ENCODE measurements around the gene EML2.
"Not testable (repeated sequence)": the region's sequence is repeated elsewhere in the genome, so short reads cannot be mapped to it uniquely, and the experiment has no call there.

Gene EML2, protein sequence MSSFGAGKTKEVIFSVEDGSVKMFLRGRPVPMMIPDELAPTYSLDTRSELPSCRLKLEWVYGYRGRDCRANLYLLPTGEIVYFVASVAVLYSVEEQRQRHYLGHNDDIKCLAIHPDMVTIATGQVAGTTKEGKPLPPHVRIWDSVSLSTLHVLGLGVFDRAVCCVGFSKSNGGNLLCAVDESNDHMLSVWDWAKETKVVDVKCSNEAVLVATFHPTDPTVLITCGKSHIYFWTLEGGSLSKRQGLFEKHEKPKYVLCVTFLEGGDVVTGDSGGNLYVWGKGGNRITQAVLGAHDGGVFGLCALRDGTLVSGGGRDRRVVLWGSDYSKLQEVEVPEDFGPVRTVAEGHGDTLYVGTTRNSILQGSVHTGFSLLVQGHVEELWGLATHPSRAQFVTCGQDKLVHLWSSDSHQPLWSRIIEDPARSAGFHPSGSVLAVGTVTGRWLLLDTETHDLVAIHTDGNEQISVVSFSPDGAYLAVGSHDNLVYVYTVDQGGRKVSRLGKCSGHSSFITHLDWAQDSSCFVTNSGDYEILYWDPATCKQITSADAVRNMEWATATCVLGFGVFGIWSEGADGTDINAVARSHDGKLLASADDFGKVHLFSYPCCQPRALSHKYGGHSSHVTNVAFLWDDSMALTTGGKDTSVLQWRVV

DNA sequence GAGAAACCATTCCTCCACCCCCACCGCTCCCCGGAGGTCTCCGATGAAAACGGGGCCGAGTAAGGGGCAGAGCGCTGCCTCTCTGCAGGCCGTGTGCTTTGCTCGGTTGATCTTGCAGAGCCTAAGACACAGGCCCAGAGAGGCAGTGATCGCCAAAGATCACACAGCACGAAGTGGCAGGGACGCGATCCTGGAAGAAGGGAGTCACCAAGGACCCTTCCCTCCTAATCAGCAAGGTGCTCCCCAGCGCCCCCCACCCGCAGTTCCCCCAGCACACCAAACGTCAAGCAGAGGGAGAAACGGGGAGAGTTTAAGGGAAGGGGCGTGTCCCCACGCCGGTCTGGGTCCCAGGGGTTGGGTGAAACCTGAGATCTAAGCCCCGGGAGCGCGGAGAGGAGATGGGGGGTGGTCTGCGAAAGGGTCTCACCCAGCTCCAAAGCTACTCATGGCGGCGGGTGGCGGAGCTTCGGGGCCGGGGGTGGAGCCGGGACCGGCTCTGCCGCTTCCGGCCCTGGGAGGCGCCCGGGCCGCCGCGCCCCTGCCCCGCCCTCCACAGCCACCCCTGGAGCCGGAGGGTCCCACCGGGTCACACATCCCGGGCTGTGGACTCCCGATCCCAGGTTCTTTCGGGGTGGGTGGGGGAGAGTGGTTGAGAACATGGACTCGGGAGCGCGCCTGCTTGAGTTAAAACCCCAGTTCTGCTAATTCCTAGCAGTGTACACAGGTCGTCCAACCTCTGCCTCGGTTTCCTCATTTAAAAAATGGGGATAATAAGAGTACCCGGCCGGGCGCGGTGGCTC, at the start of gene EML2:
EML2 (minus strand) TSS at position 468 of the 800 bp plus-strand sequence; CDS start at position 447, 21 bp downstream.
- peak; percentile 36 for DNase-seq

DNA sequence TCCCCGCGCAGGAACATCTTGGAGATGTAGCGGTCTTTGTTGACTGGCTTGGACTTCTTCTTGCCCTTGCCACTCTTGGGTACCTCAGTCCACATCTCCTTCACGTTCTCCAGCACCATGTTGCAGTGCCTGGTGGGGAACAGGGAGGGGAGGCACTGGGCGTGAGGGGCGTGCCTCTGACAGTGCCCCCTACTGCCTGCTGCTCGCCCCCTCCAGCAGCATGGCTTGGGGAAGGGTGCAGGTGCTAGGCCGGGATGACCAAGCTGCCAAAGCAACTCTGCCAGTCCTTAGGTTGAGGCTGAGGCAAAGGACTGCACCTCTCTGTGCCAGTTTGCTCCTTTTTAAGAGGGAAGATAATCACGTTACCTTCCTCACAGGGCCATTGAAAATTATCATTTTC, 48.4 kb upstream of the EML2 start:
- no peak for DNase-seq

DNA sequence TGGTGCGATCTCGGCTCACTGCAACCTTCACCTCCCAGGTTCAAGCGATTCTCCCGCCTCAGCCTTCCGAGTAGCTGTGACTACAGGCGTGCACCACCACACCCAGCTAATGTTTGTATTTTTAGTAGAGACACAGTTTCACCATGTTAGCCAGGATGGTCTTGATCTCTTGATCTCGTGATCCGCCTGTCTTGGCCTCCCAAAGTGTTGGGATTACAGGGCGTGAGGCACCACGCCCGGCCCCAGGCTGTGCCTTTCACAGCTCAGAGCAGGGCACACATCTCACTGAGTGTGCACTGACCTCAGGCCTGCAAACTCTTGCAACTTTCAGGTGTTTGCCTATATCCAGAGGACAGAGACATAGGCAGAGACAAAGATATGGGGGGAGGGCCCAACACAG, 45.8 kb upstream of the EML2 start:
- not testable (repeated sequence) for DNase-seq

DNA sequence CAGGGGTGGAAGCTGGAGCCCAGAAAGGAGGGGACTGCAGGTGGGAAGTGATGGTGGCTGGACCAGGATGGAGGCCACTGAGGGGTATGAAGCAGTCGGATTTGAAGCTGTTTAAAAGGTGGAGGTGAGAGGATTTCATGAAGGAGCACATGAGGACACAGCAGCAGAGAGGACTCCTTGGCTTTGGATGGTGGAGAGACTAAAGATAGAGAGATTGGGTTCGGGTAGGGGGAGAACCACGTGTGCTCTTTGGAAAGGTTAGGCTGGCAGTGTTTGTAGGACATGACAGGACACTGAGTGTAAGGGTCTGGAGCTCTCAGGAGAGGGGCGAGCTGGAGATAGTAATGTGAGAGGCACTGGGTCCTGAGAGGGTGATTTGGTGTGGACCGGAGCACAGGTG, 43.7 kb upstream of the EML2 start:
- no peak for DNase-seq

DNA sequence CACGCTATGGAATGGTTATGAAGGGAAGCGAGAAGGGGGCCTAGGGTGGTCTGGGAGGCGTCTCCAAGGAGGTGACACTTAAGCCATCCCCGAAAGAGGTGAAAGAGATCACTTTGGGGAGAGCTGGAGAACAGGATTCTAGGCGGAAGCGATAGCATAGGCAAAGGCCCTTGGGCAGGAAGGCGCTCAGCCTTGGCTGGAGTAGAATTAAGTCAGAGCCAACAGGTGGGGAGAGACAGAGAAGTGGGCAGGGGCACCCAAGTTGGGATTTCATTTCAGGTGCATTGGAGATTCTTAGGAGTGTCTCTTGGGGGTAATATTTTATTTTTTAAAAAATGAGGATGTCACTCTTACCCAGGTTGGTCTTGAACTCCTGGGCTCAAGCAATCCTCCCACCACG, 42.9 kb upstream of the EML2 start:
- DNase-seq = no peak

DNA sequence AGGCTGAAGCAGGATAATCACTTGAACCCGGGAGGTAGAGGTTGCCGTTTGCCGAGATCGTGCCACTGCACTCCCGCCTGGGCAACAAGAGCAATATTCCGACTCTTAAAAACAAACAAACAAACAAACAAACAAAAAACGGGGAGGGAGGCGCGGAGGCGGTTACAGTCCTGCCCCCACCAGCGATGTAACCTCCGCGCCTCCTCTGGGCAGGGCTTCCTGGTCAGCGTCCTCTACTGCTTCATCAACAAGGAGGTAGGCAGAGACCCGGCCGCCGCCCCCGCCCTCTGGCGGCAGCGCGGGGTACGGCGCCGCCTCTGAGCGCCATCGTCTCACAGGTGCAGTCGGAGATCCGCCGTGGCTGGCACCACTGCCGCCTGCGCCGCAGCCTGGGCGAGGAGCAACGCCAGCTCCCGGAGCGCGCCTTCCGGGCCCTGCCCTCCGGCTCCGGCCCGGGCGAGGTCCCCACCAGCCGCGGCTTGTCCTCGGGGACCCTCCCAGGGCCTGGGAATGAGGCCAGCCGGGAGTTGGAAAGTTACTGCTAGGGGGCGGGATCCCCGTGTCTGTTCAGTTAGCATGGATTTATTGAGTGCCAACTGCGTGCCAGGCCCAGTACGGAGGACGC, 42.3 kb upstream of the EML2 start:
- DNase-seq = peak; percentile 85

DNA sequence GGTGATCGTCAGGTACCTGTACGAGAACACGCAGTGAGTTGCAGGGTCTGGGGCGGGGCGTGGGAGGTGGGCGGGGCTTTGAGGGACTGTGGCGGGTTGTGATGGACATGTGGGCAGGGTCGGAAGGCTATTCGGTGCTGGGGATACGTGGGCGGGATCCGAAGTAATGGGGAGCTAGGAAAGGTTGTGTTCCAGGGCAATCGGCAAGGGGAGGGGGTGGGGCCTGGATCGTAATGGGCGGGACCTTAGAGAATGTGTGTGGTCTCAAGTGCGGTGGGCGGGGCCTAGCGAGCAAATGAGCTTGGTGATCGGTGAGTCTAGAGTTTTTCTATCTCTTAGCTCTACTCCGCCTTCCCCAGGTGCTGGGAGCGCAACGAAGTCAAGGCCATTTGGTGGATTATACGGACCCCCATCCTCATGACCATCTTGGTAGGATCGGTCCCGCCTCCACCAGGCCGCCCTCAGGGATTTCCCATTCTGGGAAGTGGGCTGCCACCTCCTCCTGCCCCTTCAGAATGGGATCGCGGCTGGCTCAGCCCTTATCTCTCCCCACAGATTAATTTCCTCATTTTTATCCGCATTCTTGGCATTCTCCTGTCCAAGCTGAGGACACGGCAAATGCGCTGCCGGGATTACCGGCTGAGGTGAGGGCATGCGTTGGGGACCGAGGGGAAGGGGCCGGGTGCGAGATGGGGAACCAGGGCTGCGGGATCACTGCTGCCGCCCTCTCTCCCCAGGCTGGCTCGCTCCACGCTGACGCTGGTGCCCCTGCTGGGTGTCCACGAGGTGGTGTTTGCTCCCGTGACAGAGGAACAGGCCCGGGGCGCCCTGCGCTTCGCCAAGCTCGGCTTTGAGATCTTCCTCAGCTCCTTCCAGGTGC, 38.4 kb upstream of the EML2 start:
- peak; percentile 67 for DNase-seq

DNA sequence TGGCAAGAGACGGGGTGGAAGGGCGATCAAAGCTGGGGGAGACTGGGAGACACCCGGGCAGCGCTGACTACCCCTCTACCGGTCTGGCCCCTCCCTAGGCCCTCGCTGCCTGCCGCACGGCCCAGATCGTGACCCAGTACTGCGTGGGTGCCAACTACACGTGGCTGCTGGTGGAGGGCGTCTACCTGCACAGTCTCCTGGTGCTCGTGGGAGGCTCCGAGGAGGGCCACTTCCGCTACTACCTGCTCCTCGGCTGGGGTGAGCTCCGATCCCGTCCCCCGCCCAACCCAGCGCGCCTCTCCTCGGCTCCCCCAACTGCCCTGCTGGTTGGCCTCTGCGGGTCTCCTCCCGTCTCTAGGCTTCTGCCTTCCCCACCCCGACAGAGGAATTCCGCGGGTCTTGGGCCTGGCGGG, 37.7 kb upstream of the EML2 start:
- DNase-seq = peak; percentile 41

DNA sequence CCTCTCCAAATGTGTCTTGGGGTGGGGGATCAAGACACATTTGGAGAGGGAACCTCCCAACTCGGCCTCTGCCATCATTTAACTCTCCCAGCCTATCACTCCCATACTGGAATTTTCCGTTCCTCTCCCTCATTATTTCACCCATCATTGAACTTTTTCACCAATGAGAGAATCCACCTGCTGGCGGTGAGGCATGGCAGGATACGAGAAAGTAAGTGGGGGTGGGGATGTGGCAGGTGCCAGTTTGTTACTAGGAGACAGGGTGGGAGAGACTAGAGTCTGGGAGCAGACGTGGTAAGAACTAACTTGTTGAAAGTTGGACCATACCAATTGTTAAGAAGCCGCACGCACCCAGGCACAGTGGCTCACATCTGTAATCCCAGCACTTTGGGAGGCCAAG, 35.7 kb upstream of the EML2 start:
- no peak for DNase-seq

DNA sequence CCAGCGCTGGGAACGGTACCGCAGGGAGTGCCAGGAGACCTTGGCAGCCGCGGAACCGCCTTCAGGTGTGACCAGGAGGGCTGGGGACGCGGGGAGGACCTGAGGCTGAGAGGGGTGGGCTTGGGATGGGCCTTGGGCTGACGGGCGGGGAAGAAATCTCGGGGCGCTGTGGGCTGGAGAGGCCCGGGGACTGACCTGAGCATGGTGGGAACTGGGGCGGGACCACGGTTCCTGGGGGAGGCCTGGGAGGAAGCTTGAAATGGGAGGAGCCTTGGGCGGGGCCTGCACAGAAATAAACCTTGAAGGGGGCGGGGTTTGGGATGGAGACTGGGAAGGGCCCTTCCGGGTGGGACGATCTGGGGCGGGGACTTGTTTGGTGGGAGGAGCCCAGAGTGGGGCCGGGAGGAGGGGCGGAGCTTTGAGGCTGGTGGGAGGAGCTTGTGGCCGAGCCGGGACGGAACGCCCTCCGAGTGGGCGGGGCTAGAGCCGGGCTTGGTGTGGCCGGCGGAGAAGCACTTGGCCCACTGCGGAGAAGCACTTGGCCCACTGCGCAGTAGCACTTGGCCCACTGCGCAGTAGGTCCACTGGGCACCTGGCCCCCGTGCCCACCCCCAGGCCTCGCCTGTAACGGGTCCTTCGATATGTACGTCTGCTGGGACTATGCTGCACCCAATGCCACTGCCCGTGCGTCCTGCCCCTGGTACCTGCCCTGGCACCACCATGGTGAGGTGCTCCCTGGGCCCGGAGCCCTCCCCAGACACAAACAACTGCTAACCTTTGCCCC, 31.7 kb upstream of the EML2 start:
- peak; percentile 48 for DNase-seq

DNA sequence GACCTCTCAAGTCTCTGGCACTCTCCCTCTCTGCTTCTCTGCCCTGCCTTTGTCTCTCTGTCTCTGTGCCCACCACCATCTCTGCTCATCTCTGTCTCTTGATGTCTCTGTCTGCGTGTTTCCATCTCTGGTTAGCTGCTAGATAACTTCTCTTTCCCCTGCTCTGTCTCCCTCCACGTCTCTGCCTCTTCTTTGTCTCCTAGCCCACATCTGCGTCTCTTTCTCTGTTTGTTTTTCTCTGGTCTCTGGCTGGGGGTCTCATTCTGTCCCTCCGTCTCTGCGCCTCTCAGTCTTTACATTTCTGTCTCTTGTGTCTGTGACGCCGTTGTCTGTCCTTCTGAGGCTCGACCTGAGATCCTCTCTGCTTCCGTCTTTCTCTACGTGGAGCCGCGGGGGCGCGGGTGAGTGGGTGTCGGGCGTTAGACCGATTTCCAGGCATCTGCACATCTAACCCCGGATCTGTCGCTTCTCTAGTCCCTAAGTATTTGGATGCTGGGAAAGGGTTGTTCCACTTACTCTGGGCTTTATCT, 29.2 kb upstream of the EML2 start:
- peak; percentile 25 for DNase-seq

DNA sequence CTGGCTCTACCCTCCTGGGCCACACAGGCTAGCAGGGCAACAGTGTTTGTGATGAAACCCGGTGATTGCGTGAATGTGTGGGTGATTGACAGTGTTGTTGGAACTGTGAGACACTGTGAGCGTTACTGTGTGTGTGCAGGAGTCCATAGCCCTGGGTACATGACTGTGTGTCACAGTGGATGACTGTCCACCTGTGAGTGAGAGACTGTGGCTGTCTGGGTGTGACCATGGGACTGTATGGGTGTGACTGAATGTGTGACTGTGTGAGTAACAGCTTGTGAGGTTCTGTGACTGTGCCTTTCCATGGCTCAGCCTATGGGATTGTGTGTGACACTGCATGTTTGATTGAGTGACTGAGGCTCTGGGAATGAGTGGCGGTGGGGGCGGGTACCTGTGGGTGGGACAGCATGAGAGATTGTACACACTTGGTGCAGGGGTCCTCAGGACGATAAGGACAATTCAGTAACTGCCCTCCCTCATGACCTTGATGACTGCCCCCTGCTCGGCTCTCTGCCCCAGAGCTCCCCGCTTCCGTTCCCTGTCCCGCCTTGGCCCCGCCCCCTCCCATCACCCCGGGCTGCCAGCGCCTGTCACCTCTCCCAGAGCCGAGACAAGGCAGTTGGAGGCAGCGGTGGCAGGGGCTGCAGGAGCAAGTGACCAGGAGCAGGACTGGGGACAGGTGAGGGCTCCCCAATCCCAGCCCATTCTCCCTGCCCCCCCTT, 28.6 kb upstream of the EML2 start, which contains the start of gene GIPR:
GIPR (plus strand) TSS at position 602 of the 722 bp plus-strand sequence. CDS start 1,300 bp downstream, outside the sequence.
- peak; percentile 53 for DNase-seq

DNA sequence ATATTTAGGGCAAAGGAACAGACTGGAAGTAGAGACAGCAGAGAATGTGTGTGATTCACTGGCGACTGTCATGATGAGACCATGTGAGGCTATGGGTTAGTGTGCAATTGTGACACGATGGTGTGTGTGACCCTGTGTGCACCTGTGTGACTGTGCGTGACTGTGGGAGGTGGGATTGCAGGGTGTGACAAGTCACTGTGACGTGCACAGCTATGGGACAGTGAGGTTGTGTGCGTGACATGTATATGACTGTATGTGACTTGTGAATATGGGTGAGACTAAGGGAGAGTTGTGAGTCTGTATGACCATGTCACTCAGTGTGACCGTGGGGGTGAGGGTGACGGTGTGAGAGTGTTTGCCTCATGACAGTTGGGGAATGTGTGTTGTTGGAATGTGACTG, 25.4 kb upstream of the EML2 start:
- no peak for DNase-seq

DNA sequence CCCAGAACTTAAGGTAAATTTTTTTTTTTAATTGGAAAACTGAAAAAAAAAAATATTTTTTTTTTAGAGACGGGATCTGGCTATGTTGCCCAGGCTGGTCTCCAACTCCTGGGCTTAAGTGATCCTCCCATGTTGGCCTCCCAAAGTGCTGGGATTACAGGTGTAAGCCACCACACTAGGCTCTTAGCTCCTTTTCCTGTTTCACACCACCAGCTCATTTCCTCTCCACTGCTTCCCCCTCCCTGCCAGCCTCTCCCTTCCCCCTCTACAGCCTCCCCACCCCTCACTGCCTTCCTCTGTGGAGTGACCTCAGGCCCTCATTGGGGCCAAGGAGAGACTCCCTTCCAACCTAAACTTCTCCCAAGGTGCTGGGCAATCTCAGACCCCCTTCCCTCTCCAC, 24.6 kb upstream of the EML2 start:
- DNase-seq = no peak

DNA sequence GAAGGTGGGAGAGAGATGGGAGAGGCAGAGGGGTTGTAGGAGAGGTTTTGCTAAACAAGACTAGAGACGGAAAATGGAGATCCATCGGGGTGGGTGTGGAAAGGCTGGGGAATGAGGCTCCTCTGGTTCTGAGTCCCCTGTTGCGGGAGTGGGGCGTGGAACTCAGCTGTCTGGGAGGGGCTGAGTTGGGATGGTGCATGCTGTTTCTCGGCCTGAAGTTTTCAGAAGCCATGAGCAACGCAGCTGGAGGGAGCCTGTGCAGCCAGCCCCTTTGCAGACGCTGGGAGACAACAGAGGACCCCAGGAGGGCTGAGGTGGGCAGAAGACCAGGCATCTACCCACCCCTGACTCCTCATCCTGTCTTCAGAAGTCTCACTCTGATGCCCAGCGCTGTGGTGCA, 21.4 kb upstream of the EML2 start:
- DNase-seq = no peak

DNA sequence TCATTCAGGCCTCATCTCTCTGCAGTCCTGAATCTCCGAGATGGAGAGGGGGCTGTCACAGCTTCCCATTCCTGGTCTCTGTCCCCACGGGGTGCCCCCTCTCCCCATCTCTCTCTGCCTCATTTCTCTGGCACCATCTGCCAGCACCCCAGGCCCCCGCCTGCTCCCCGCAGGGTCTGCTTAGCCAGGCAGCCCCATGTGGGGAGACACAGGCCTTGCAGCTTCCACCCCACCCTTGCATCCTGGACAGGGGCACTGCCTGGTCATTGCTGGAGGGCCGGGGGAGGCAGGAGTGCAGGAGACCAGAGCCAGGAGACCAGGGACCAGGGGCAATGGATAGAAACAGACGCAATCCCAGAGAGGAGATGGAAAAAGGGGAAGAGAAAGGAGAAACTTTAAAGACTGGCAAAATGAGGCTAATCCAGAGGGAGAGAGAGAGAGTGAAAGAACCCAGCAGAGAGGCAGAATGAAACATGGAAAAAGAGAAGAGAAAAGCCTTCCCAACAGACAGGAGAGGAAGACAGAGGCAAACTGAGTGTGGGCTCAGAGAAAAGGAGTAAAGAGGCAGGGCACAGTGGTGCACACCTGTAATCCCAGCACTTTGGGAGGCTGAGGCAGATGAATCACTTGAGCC, 20.0 kb upstream of the EML2 start:
- no peak for DNase-seq

DNA sequence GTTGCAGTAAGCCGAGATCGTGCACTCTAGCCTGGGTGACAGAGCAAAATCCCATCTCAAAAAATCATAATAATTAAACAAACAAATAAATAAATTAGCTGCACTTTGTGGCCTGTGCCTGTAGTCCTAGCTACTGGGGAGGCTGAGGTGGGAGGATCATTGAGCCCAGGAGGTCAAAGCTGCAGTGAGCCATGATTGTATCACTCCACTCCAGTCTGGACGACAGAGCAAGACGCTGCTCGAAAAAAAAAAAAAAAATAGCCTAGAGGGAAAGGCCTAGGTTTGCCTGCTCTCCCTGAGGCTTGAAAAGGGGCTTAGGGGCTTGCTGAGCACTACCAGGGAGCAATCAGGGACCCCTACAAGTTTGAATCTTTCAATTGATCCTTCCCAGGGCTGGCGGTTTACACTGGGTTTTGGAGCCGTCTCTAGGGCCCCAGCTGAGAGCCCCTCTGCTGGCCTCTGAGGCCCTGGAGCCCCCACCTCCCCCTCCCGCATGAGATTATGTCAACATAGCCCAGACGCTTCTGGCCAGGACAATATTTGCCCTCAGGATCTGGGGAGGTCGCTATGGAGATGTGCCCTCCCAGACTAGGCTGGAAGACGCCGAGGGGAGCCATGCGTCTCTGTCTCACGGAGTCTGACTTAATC, 18.4 kb upstream of the EML2 start:
- no peak for DNase-seq

DNA sequence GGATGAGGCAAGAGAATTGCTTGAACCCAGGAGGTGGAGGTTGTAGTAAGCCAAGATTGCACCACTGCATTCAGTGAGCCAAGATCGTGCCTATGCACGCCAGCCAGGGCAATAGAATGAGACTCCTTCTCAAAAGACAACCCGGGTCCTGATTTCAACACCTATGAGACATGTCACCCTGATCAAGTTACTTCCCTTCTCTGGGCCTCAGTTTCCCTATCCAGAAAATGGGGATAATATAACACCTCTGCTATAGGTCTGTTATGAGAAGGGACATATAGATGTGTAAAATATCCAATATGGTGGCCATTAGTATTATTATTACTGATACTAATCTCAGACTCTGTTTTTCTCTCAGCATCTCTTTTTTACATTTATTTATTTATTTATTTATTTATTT, 15.9 kb upstream of the EML2 start:
- DNase-seq = no peak

DNA sequence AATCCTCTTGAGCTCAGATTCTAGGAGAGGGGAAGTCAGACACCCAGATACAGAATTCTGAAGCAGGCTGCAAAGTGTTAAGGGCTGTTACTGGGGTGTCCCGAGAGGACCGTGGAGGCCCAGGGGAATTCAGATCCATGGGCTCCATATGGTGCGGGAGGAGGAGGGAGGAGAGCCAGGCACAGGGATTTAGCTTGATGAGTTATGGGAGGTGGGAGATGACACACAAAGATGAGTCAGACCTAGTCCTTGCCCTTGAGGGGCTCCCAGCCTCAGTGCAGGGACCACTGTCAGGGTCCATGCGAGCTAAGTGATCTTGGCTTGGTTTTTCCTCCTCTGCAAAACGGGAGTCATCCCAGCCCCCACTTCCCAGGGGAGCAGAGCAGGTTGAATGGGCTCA, 14.4 kb upstream of the EML2 start:
- DNase-seq = no peak
